Loucy (cell line): ENCODE data around the gene TSPAN9.

ENCODE experiments used
- H2AFZ ChIP-seq: fragments of 200-600 bp; sonication (generic); 2 replicates; pipeline ENCODE4 v1.6.0; 2016; ENCODE audit warnings: antibody characterized with exemption, mild to moderate bottlenecking, low read length, moderate library complexity
- H3F3A ChIP-seq: fragments of 200-600 bp; 2 replicates; pipeline ENCODE4 v1.6.0; 2016; ENCODE audit warnings: antibody characterized with exemption, low read depth, mild to moderate bottlenecking
- H3K27me3 ChIP-seq: fragments of 200-600 bp; sonication (generic); 2 replicates; pipeline ENCODE4 v1.6.1; 2014; ENCODE audit warnings: low read length, mild to moderate bottlenecking; ENCODE audit not compliant: insufficient read depth, poor library complexity, severe bottlenecking
- H3K36me3 ChIP-seq: fragments of 200-600 bp; sonication (generic); 2 replicates; pipeline ENCODE4 v1.6.1; 2016; ENCODE audit warnings: low read length; ENCODE audit not compliant: insufficient read depth
- H3K4me1 ChIP-seq: fragments of 200-600 bp; sonication (generic); 2 replicates; pipeline ENCODE4 v1.5.1; 2014; ENCODE audit warnings: low read length, mild to moderate bottlenecking; ENCODE audit not compliant: insufficient read depth, poor library complexity, severe bottlenecking
- H3K4me2 ChIP-seq: fragments of 200-600 bp; sonication (generic); 2 replicates; pipeline ENCODE4 v1.6.0; 2014; ENCODE audit warnings: antibody characterized with exemption, low read length, low read depth, mild to moderate bottlenecking; ENCODE audit not compliant: poor library complexity, severe bottlenecking
- H3K4me3 ChIP-seq: fragments of 200-600 bp; sonication (generic); 2 replicates; pipeline ENCODE4 v1.5.1; 2014; ENCODE audit warnings: low read length, mild to moderate bottlenecking, mixed read lengths; ENCODE audit not compliant: poor library complexity, severe bottlenecking
- H3K79me2 ChIP-seq: fragments of 200-600 bp; sonication (generic); 2 replicates; pipeline ENCODE4 v1.6.1; 2014; ENCODE audit warnings: low read length; ENCODE audit not compliant: insufficient read depth
- H3K9ac ChIP-seq: fragments of 200-600 bp; sonication (generic); 2 replicates; pipeline ENCODE4 v1.6.0; 2014; ENCODE audit warnings: mild to moderate bottlenecking, low read depth, low read length, moderate library complexity; ENCODE audit not compliant: poor library complexity, severe bottlenecking
- H3K9me2 ChIP-seq: fragments of 200-600 bp; sonication (generic); replicated peaks from 2 replicates; pipeline ENCODE4 v1.6.1; 2016; ENCODE audit warnings: low read depth, low read length, mixed read lengths
- H3K9me3 ChIP-seq: fragments of 200-600 bp; sonication (generic); 2 replicates; pipeline ENCODE4 v1.6.1; 2014; ENCODE audit warnings: mild to moderate bottlenecking, antibody characterized with exemption, low read length, low read depth; ENCODE audit not compliant: insufficient read depth
- H4K20me1 ChIP-seq: fragments of 200-600 bp; sonication (generic); 2 replicates; pipeline ENCODE4 v1.6.0; 2014; ENCODE audit warnings: antibody characterized with exemption, low read length, mild to moderate bottlenecking; ENCODE audit not compliant: insufficient read depth, poor library complexity, severe bottlenecking
- EZH2phosphoT487 ChIP-seq: fragments of 200-600 bp; IDR thresholded peaks from 2 replicates; pipeline ENCODE4 v1.6.1; 2018; ENCODE audit warnings: antibody characterized with exemption, mild to moderate bottlenecking, moderate library complexity, borderline replicate concordance
- TF ChIP-seq, protein P1 (sequence below): fragments of 200-600 bp; sonication (generic); conservative IDR thresholded peaks from 2 replicates; pipeline ENCODE4 v1.5.1; 2014; ENCODE audit warnings: mild to moderate bottlenecking, antibody characterized with exemption, low read length

Gene TSPAN9

GRCh38 chr12:3089588-3089987, 12.4 kb downstream of the TSPAN9 start:
- Histone ChIP-seq H3K9ac (no peak overlapping the region), H3K4me3 (no peak overlapping the region), H3K36me3 (no peaks in the 10 kb centered on the region), H4K20me1 (no peaks in the 10 kb centered on the region), H3F3A (no peaks in the 10 kb centered on the region), H3K9me3 (no peaks in the 10 kb centered on the region), H3K4me2 (no peak overlapping the region), H3K9me2 (no peaks in the 10 kb centered on the region), H3K4me1 (no peaks in the 10 kb centered on the region), H3K79me2 (no peaks in the 10 kb centered on the region), H3K27me3 (no peaks in the 10 kb centered on the region), H2AFZ (no peak overlapping the region)
- TF ChIP-seq, protein P1, sequence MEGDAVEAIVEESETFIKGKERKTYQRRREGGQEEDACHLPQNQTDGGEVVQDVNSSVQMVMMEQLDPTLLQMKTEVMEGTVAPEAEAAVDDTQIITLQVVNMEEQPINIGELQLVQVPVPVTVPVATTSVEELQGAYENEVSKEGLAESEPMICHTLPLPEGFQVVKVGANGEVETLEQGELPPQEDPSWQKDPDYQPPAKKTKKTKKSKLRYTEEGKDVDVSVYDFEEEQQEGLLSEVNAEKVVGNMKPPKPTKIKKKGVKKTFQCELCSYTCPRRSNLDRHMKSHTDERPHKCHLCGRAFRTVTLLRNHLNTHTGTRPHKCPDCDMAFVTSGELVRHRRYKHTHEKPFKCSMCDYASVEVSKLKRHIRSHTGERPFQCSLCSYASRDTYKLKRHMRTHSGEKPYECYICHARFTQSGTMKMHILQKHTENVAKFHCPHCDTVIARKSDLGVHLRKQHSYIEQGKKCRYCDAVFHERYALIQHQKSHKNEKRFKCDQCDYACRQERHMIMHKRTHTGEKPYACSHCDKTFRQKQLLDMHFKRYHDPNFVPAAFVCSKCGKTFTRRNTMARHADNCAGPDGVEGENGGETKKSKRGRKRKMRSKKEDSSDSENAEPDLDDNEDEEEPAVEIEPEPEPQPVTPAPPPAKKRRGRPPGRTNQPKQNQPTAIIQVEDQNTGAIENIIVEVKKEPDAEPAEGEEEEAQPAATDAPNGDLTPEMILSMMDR, result no peak
- no peak for TF ChIP-seq EZH2phosphoT487

DNA sequence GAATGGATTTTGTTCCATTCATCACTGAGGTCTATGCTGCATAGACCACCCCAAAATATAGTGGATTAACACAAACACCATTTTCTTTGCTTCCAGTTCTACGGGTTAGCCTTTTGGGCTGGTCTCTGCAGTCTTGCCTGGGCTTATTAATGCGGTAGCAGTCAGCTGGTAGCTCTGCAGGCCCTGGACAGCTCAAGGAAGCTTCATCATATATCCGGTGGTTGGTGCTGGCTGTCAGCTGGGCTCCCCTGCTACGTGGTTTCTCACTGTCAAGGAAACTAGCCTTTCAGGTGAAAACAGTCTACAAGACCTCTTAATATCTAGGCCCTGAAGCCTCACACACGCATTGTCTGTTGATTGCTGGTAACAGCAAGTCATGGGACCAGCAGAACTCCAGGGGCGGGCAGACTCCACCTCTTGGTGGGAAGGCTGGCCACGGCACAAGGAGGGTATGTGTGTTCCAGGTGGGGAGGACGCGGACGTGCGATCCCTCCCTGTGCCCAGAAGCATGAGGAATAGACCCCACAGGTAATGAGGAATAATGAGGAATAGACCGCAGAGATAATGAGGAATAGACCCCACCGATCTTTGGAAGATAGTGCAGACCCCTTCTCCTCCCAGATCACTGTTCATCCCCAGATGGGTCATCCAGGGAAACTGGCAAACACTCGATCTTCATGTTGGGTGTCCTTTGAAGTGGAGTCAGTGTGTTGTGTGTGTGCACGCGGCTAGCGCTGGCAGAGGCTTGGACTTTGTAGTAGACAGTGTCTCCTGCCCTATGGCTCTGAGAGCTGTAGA, 13.3 kb downstream of the TSPAN9 start:
- H3K4me1 ChIP-seq, result no peaks in the 10 kb centered on the region
- no peak overlapping the region for H2AFZ ChIP-seq
- H4K20me1 ChIP-seq, result no peaks in the 10 kb centered on the region
- no peaks in the 10 kb centered on the region for H3K9me3 ChIP-seq
- no peaks in the 10 kb centered on the region for H3F3A ChIP-seq
- no peaks in the 10 kb centered on the region for H3K36me3 ChIP-seq
- H3K27me3 ChIP-seq, result no peaks in the 10 kb centered on the region
- no peak overlapping the region for H3K4me3 ChIP-seq
- H3K9ac ChIP-seq, result no peak overlapping the region
- H3K4me2 ChIP-seq, result no peak overlapping the region
- no peaks in the 10 kb centered on the region for H3K9me2 ChIP-seq
- TF ChIP-seq, protein P1, result no peak
- TF ChIP-seq EZH2phosphoT487, result no peak
- no peaks in the 10 kb centered on the region for H3K79me2 ChIP-seq

GRCh38 chr12:3091038-3091319, 13.8 kb downstream of the TSPAN9 start:
- no peak overlapping the region for H3K4me2 ChIP-seq

More at GRCh38 chr12:3091038-3091319, 13.8 kb downstream of the TSPAN9 start:
- Histone ChIP-seq H3K4me1 (no peaks in the 10 kb centered on the region), H2AFZ (no peak overlapping the region), H3K27me3 (no peaks in the 10 kb centered on the region), H3K36me3 (no peaks in the 10 kb centered on the region), H4K20me1 (no peaks in the 10 kb centered on the region), H3K9me3 (no peaks in the 10 kb centered on the region), H3K9ac (no peak overlapping the region), H3K9me2 (no peaks in the 10 kb centered on the region), H3K79me2 (no peaks in the 10 kb centered on the region), H3F3A (no peaks in the 10 kb centered on the region), H3K4me3 (no peak overlapping the region)
- TF ChIP-seq EZH2phosphoT487, result no peak
- TF ChIP-seq, protein P1, result no peak
